Measurements from ENCODE around the gene MLXIPL. TPM values are rescaled to one million over a fixed set of nuclear protein-coding genes. Genes with fewer than 3 reads are reported as not detected.

MLXIPL gene
- total RNA-seq, 1 experiment from 2014 or later: 20.6 TPM

GRCh38 chr7:73605601-73606220 lies 18.6 kb downstream of the MLXIPL start:
- CTCF ChIA-PET: interaction anchor here (0.6 to 3.0 kb wide), 6 partner anchors 28 to 129 kb away, joined by 3 to 45 read pairs (median 10); partner anchors contain the start of gene TBL2
- Histone ChIP-seq H3K4me1 (ENCODE audit: insufficient read depth, low read length, poor library complexity, severe bottlenecking) (peaks cover 11% of the 10 kb centered on the region), H3K36me3 (ENCODE audit: insufficient read depth, low read length, poor library complexity, severe bottlenecking) (no peaks in the 10 kb centered on the region), H3K9me3 (ENCODE audit: low read depth, low read length, poor library complexity, severe bottlenecking) (no peaks in the 10 kb centered on the region), H3K27me3 (replicated peaks; ENCODE audit: insufficient read depth, low read depth, low read length, poor library complexity) (no peaks in the 10 kb centered on the region), H3K4me3 (ENCODE audit: low read depth, low read length, poor library complexity, severe bottlenecking) (no peak overlapping the region), H3K27ac (ENCODE audit: low read depth, low read length, poor library complexity, severe bottlenecking) (no peak overlapping the region)
- intact Hi-C loops (cut with micrococcal nuclease; ENCODE audit: unreplicated experiment): loop anchor here (5.0 to 10.0 kb wide), 2 partner anchors 62 to 249 kb away; partner anchors contain the start of gene VPS37D
- no peak for DNase-seq (ENCODE audit: low spot score)
- TF ChIP-seq, protein P1, sequence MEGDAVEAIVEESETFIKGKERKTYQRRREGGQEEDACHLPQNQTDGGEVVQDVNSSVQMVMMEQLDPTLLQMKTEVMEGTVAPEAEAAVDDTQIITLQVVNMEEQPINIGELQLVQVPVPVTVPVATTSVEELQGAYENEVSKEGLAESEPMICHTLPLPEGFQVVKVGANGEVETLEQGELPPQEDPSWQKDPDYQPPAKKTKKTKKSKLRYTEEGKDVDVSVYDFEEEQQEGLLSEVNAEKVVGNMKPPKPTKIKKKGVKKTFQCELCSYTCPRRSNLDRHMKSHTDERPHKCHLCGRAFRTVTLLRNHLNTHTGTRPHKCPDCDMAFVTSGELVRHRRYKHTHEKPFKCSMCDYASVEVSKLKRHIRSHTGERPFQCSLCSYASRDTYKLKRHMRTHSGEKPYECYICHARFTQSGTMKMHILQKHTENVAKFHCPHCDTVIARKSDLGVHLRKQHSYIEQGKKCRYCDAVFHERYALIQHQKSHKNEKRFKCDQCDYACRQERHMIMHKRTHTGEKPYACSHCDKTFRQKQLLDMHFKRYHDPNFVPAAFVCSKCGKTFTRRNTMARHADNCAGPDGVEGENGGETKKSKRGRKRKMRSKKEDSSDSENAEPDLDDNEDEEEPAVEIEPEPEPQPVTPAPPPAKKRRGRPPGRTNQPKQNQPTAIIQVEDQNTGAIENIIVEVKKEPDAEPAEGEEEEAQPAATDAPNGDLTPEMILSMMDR (conservative IDR thresholded peaks at IDR 0.05; ENCODE audit: low read depth, low read length): no peak
- no peak for TF ChIP-seq EZH2 (IDR thresholded peaks at IDR 0.05; ENCODE audit: borderline replicate concordance, low read depth, low read length, poor library complexity, severe bottlenecking)
- BruUV-seq (replicated peaks): no TSS peak
- POLR2A ChIA-PET (ENCODE audit: low non-redundant PET): no interaction called here

GRCh38 chr7:73602721-73603651 lies 21.3 kb downstream of the MLXIPL start:
- TF ChIP-seq EZH2 (IDR thresholded peaks at IDR 0.05; ENCODE audit: borderline replicate concordance, low read depth, low read length, poor library complexity, severe bottlenecking): no peak
- TF ChIP-seq, protein P1 (conservative IDR thresholded peaks at IDR 0.05; ENCODE audit: low read depth, low read length): no peak
- POLR2A ChIA-PET (ENCODE audit: low non-redundant PET): no interaction called here
- peaks cover 11% of the 10 kb centered on the region for H3K4me1 ChIP-seq (ENCODE audit: insufficient read depth, low read length, poor library complexity, severe bottlenecking)
- no TSS peak for BruUV-seq (replicated peaks)
- CTCF ChIA-PET: interaction anchor here (2.0 kb wide), 1 partner anchor 131 kb away, joined by 9 read pairs; no protein-coding TSS in a partner anchor
- H3K4me3 ChIP-seq (ENCODE audit: low read depth, low read length, poor library complexity, severe bottlenecking): no peak overlapping the region
- no peaks in the 10 kb centered on the region for H3K36me3 ChIP-seq (ENCODE audit: insufficient read depth, low read length, poor library complexity, severe bottlenecking)
- H3K27ac ChIP-seq (ENCODE audit: low read depth, low read length, poor library complexity, severe bottlenecking): no peak overlapping the region
- no peaks in the 10 kb centered on the region for H3K27me3 ChIP-seq (replicated peaks; ENCODE audit: insufficient read depth, low read depth, low read length, poor library complexity)
- intact Hi-C loops (cut with micrococcal nuclease; ENCODE audit: unreplicated experiment): loop anchor here (10.0 kb wide), 1 partner anchor 252 kb away; no protein-coding TSS in a partner anchor
- no peak for DNase-seq (ENCODE audit: low spot score)
- no peaks in the 10 kb centered on the region for H3K9me3 ChIP-seq (ENCODE audit: low read depth, low read length, poor library complexity, severe bottlenecking)

DNA sequence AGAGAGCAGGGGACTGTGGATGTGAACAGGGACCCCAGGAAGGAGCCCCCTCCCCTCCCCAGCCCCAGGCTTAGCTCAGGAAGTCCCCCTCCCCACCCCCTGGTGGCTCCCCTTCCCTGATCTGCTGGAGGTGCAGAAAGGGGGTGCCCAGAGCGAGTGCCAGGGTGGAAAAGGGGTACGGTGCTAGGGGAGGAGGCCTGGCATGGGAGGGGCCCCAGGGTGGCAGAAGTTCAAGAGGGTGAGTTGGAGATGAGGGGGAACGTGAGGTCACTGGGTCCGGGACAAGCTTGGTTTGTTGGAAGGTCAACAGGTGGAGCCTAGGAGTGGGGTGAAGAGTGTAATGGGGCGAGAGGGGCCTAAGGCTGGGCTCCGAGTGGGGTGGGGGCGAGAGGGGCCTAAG lies 24.4 kb downstream of the MLXIPL start:
- no peak overlapping the region for H3K4me3 ChIP-seq (ENCODE audit: low read depth, low read length, poor library complexity, severe bottlenecking)
- intact Hi-C loops (cut with micrococcal nuclease; ENCODE audit: unreplicated experiment): loop anchor here (10.0 kb wide), 1 partner anchor 255 kb away; no protein-coding TSS in a partner anchor
- H3K27me3 ChIP-seq (replicated peaks; ENCODE audit: insufficient read depth, low read depth, low read length, poor library complexity): no peaks in the 10 kb centered on the region
- no peaks in the 10 kb centered on the region for H3K9me3 ChIP-seq (ENCODE audit: low read depth, low read length, poor library complexity, severe bottlenecking)
- DNase-seq (ENCODE audit: low spot score): no peak
- no peak for TF ChIP-seq EZH2 (IDR thresholded peaks at IDR 0.05; ENCODE audit: borderline replicate concordance, low read depth, low read length, poor library complexity, severe bottlenecking)
- TF ChIP-seq, protein P1 (conservative IDR thresholded peaks at IDR 0.05; ENCODE audit: low read depth, low read length): no peak
- CTCF ChIA-PET: no interaction called here
- POLR2A ChIA-PET (ENCODE audit: low non-redundant PET): no interaction called here
- H3K36me3 ChIP-seq (ENCODE audit: insufficient read depth, low read length, poor library complexity, severe bottlenecking): no peaks in the 10 kb centered on the region
- no TSS peak for BruUV-seq (replicated peaks)
- H3K4me1 ChIP-seq (ENCODE audit: insufficient read depth, low read length, poor library complexity, severe bottlenecking): peaks cover 11% of the 10 kb centered on the region
- no peak overlapping the region for H3K27ac ChIP-seq (ENCODE audit: low read depth, low read length, poor library complexity, severe bottlenecking)
